ENCODE data around the gene PLPP1.

The PLPP1 gene

DNA sequence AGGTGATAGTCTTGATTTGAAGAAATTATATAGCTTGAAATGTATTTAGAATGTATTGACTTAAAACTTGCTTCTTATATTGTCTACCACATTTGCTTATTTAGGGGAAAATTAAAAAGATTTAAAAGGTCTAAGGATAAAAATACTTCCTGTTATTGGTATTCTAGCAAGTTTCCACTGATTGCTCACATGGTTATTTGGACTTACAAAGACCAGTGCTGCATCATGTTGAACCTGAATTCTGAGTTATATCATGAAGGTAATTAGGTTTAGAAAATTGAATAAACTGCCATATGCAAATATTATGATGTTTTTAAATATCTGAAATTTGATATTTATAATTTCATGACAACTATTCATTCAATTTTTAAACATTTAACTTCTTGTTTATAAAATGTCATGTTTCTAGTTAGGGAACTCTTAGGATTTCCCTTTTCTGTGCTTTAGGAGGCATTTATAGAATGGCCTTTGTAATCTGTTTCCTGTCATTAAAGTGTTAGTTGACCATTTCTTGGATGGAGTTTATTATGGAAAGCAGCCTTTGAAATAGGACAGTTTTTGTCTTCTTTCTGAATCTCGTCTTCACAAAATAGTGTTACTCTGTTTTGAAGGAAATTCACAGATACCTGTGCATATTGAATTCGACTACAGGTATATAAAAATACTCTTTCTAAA lies 141.1 kb downstream of the PLPP1 start:
- no peak for DNase-seq

DNA sequence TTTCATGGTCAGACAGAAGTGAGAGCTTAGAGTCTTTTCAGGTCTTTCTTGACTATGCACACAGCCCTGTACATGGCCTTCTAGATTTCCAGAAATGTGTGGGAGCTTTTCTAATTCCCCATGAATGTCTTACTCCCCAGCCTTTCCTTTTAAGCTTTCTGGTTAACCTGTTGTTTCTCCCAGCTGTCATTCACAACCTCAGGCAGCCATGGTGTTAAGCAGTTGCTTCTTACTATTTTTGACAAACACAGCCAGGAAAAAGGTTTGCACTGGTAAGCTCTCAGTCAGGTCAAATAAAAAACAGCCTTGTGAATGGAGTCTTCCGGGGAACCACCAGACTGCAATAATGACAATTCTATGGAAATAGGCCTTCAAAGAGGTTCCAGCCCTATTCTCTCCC lies 142.1 kb downstream of the PLPP1 start:
- no peak for DNase-seq

DNA sequence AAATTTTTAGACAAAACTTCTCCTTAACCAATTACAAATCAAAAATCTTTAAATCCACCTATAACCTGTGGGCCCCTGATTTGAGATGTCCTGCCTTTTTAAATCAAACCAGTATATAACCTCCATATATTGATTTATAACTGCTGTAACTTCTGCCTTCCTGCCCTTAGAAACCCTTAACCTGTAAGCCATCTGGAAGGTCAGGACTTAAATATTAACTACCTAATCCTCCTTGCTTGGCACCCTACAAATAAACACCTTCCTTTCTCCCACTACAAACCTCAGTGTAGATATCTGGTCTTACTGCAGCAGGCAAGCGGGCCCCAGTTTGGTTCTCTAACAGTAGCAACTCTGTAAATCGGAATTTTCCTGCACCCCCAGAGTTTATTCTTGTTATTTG lies 143.1 kb downstream of the PLPP1 start:
- DNase-seq, result no peak

DNA sequence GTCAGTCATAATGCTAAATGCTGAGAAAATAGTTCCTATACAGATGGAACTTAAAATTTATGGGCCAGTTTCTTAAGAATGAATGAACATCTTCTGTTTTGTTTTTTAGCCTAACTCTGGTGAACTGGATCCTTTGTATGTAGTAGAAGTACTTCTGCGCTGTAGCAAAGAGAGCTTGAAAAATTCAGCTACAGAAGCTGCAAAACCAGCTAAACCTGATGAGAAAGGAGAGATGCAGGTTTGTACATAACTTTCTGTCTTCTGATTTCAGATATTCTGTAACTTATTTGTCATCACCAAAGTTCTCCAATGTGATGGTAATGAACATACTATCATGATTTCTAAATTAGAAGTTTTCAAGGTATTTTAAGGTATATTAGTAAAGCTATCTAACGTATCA lies 146.9 kb downstream of the PLPP1 start:
- no peak for DNase-seq

DNA sequence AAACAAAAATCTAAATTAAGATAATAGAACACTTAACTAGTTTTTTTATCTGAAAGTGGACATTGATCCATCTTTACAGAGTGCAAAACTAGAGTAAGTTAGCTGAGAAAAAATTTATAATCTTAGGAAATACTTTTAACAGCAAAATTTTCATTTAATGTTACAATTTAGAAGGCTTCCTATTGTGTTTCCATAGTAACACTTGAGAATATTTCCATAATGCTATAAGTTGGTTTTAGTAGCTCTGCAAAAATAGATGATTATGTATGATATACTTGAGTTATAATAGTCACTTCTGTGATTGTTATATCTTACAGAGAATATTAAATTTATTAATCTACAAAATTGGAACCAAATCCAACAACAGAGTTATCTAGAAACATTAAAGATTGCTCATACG lies 148.4 kb downstream of the PLPP1 start:
- DNase-seq, result no peak

DNA sequence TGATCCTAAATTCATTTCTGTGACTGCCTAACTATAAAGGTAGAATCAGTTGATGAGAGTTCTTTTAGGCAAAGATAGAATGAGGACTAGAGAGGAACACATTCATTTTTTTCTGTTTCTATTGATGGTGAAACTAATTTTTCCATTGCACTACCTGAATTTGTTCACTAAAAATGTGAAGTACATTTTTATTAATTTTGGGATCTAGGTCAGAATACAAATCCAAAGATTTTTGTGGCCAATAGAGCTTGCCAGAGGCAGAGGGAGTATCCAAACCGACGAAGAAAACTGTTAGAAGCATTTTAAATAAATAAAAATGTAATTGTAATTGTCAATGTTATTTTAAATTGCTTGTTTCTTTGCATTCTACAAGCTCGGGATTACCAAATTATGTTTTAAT lies 148.9 kb downstream of the PLPP1 start:
- no peak for DNase-seq

DNA sequence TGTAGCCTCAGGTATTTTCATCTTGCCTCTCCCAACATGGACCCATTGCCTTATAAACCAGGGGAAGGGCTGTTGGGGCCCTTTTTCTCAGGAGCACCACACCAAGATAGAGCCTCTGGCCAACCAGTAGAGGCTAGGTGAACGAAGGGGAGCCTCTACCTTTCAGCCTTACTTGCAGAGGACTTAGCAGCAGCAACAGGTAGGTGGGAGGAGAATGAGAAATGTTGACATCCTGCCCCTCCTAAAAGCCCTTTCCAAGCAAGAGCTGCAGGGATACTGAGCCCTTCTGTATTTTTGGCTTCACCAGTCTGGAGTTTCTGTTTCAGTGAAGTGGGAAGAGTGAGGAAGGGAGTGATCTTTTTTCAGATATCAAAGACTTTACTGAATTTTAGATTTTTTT lies 149.5 kb downstream of the PLPP1 start:
- DNase-seq, result no peak

DNA sequence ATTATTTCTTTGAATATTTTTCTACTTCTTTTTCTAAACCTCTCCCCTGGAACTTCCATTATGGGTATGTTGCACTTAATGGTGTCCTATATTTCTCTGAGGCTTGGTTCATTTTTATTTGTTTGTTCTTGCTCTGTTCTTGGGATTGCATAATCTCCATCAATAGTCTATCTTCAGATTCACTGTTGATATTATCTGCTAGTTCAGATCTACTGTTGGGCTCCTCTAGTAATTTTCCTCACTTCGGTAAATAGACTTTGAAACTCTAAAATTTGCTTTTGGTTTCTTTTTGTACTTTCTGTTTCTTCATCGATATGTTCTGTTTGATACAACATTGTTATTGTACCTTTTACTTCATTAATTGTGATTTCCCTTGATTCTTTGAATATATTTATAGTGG lies 150.7 kb downstream of the PLPP1 start:
- no peak for DNase-seq

DNA sequence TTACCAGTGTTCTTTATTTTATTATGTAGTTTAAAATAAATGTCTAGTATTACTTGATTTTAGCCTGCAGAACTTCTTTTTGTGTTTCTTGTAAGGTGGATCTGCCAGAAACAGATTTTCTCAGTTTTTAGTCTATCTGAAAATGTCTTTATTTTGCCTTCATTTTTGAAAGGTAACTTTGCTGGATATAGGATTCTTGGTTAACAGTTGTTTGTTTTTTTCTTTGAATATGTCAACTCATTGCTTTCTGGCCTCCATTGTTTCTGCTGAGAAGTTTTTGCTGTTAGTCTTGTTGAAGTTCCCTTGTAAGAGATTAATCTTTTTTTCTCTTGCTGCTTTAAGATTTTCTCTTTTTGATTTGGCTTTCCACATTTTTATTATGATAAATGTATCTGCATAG lies 151.5 kb downstream of the PLPP1 start:
- no peak for DNase-seq

DNA sequence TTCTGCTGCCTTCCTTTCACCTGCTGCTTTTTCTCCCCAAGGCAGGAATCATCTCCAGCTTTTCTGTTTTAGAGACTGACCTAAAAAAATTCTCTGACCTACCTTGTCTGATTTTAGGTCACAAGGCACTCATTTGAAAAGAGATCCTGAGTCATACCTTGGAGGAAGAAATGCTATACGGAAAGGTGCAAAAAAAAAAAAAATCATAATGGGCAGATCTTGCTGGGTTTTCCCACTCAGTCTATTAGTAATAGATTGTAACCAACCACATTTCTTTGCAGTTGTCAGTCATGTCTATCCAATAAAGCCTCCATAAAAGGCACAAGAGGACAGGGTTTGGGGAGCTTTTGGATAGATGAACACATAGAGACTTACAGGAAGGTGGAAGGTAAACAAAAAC lies 157.0 kb downstream of the PLPP1 start:
- no peak for DNase-seq

All from activated naive CD4-positive, alpha-beta T cell treated with Interleukin-2 at 50 U/mL for 16 hours (primary cell).